Lower leg skin (tissue), 4 donors: ENCODE measurements around the gene HES1. TPM values are rescaled to one million over a fixed set of nuclear protein-coding genes. Genes with fewer than 3 reads are reported as not detected.

Experiments used
- DNase-seq, 2 donors: peaks; one replicate each; pipeline ENCODE4 v3.0.0-alpha.2; 2019; ENCODE audit warnings: low spot score in 2 of 2
- H3K4me3 ChIP-seq: fragments of 200-600 bp; sonication (generic); 2 replicates; pipeline ENCODE4 v1.5.1; 2017; ENCODE audit warnings: mild to moderate bottlenecking, low read depth; ENCODE audit not compliant: poor library complexity, severe bottlenecking
- CTCF ChIP-seq, 3 donors: fragments of 450-650 bp; IDR thresholded peaks; one replicate each; pipeline ENCODE4 v1.5.1; 2016; ENCODE audit warnings: antibody characterized with exemption in 3 of 3, mild to moderate bottlenecking in 3 of 3, moderate library complexity in 2 of 3
- POLR2A ChIP-seq, 2 donors: fragments of 450-650 bp; IDR thresholded peaks; one replicate each; pipeline ENCODE4 v1.6.1; 2016 to 2017; ENCODE audit warnings: antibody characterized with exemption in 2 of 2, mild to moderate bottlenecking in 1 of 2, moderate library complexity in 1 of 2
- WGBS, 2 donors: methylation state at CpG; one replicate each; pipeline ENCODE4 v1.1.5; 2018; 5-methylcytosine and 5-hydroxymethylcytosine counted together
- intact Hi-C: fragments of 100-400 bp; cut with DNase I; formaldehyde crosslinking; loops from one replicate; pipeline ENCODE4 v1.15.0; 2023; ENCODE audit warnings: low total_unique reads
- total RNA-seq, 4 donors: library from RNA; depleted of rRNA; stranded (reverse); fragments of >200 nt; gene quantifications; one replicate each; pipeline ENCODE4 v1.1.0, GENCODE V29; 2016

The HES1 gene
- total RNA-seq, 4 donors from 2014 or later, result 145 to 366 (median 315) TPM

GRCh38 chr3:194112120-194113106, 23.5 kb upstream of the HES1 start:
- H3K4me3 ChIP-seq, result no peak overlapping the region
- intact Hi-C loops, result no loop called here
- no peak for DNase-seq
- TF ChIP-seq POLR2A (IDR thresholded peaks at IDR 0.05) (no peak), CTCF (IDR thresholded peaks at IDR 0.05) (no peak)
- 30 to 43% methylated on average over 9 of the region's 9 CpGs for WGBS, 2 donors

- TF ChIP-seq POLR2A (IDR thresholded peaks at IDR 0.05), result no peak
- no peak for TF ChIP-seq CTCF (IDR thresholded peaks at IDR 0.05)
- DNase-seq, result no peak
- WGBS, 2 donors, result 83 to 95% methylated on average over 7 of the region's 7 CpGs
- no peak overlapping the region for H3K4me3 ChIP-seq
- intact Hi-C loops, result no loop called here
These were observed 21.8 kb upstream of the HES1 start for GRCh38 chr3:194114123-194114522.

GRCh38 chr3:194117104-194117845, 18.7 kb upstream of the HES1 start:
- intact Hi-C loops, result no loop called here
- no peak for DNase-seq
- WGBS, 2 donors, result 77 to 79% methylated on average over 12 of the region's 12 CpGs
- no peak overlapping the region for H3K4me3 ChIP-seq
- no peak for TF ChIP-seq CTCF (IDR thresholded peaks at IDR 0.05)
- no peak for TF ChIP-seq POLR2A (IDR thresholded peaks at IDR 0.05)

GRCh38 chr3:194118920-194119319, 17.0 kb upstream of the HES1 start:
- TF ChIP-seq POLR2A (IDR thresholded peaks at IDR 0.05) (no peak), CTCF (IDR thresholded peaks at IDR 0.05) (no peak)

GRCh38 chr3:194119831-194120590, 15.9 kb upstream of the HES1 start:
- DNase-seq, result no peak
- 81% methylated on average over 6 of the region's 6 CpGs for WGBS, 2 donors
- intact Hi-C loops, result no loop called here
- no peak overlapping the region for H3K4me3 ChIP-seq
- no peak for TF ChIP-seq CTCF (IDR thresholded peaks at IDR 0.05)
- TF ChIP-seq POLR2A (IDR thresholded peaks at IDR 0.05), result no peak

More at GRCh38 chr3:194118920-194119319, 17.0 kb upstream of the HES1 start:
- intact Hi-C loops, result no loop called here
- WGBS, 2 donors, result 91 to 97% methylated on average over 7 of the region's 7 CpGs
- H3K4me3 ChIP-seq, result no peak overlapping the region
- no peak for DNase-seq
